WTC11 (cell line): Measurements from ENCODE around the gene FAM3C. TPM values are rescaled to one million over a fixed set of nuclear protein-coding genes. Genes with fewer than 3 reads are reported as not detected.

ENCODE experiments used
- ATAC-seq: fragments of 200-7000 bp; cut with Tn5 transposase; 2 replicates; pipeline ENCODE4 v1.10.0; 2021; ENCODE audit warnings: mild to moderate bottlenecking, moderate library complexity
- CTCF ChIA-PET: fragments of 300-600 bp; sonication (Branson Sonifier 250); formaldehyde crosslinking; loops from one replicate; lab custom pipeline; 2021; ENCODE audit warnings: antibody characterized with exemption; lab: Charles Lee
- POLR2A ChIA-PET: fragments of 350-600 bp; sonication (Branson Sonifier 250); formaldehyde crosslinking; loops from one replicate; lab custom pipeline; 2021; ENCODE audit warnings: antibody characterized with exemption; lab: Charles Lee
- DNase-seq: peaks from one replicate; pipeline ENCODE4 v3.0.0; 2021; ENCODE audit warnings: low spot score
- H3K27ac Mint-ChIP-seq: 2 replicates; pipeline ENCODE4 v1.8.0; 2021; ENCODE audit warnings: mixed read lengths
- H3K27me3 Mint-ChIP-seq: 2 replicates; pipeline ENCODE4 v1.8.0; 2021; ENCODE audit warnings: low read depth, mild to moderate bottlenecking, moderate library complexity, mixed read lengths
- H3K36me3 Mint-ChIP-seq: 2 replicates; pipeline ENCODE4 v1.8.0; 2021; ENCODE audit warnings: mixed read lengths
- H3K4me1 Mint-ChIP-seq: 2 replicates; pipeline ENCODE4 v1.8.0; 2022; ENCODE audit warnings: mixed read lengths
- H3K4me3 Mint-ChIP-seq: 2 replicates; pipeline ENCODE4 v1.8.0; 2021; ENCODE audit warnings: mild to moderate bottlenecking, moderate library complexity, mixed read lengths
- H3K9me3 Mint-ChIP-seq: 2 replicates; pipeline ENCODE4 v1.8.0; 2021; ENCODE audit warnings: mixed read lengths
- AFF4 ChIP-seq: sonication (generic); formaldehyde crosslinking; IDR thresholded peaks from 2 replicates; pipeline ENCODE4 v1.8.1; 2023; ENCODE audit warnings: mild to moderate bottlenecking, missing genetic modification reagents, borderline replicate concordance
- CREB1 ChIP-seq: sonication (generic); formaldehyde crosslinking; IDR thresholded peaks from 2 replicates; pipeline ENCODE4 v1.8.0; 2023; ENCODE audit warnings: mild to moderate bottlenecking, missing genetic modification reagents
- E2F5 ChIP-seq: sonication (generic); formaldehyde crosslinking; IDR thresholded peaks from 2 replicates; pipeline ENCODE4 v1.8.1; 2022; ENCODE audit warnings: mild to moderate bottlenecking, moderate library complexity, missing genetic modification reagents
- EMX1 ChIP-seq: fragments of 250-450 bp; sonication (Bioruptor Pico); IDR thresholded peaks from 2 replicates; pipeline ENCODE4 v1.8.0; 2021; ENCODE audit warnings: mild to moderate bottlenecking
- ESRRA ChIP-seq: sonication (generic); formaldehyde crosslinking; IDR thresholded peaks from 2 replicates; pipeline ENCODE4 v1.8.1; 2022; ENCODE audit warnings: mild to moderate bottlenecking, missing genetic modification reagents, borderline replicate concordance
- FOXK1 ChIP-seq: sonication (generic); formaldehyde crosslinking; IDR thresholded peaks from 2 replicates; pipeline ENCODE4 v1.8.0; 2022; ENCODE audit warnings: mild to moderate bottlenecking, moderate library complexity, missing genetic modification reagents
- JUN ChIP-seq: sonication (generic); formaldehyde crosslinking; IDR thresholded peaks from 2 replicates; pipeline ENCODE4 v1.8.0; 2023; ENCODE audit warnings: mild to moderate bottlenecking, missing genetic modification reagents
- MXD4 ChIP-seq: fragments of 250-450 bp; sonication (Bioruptor Pico); IDR thresholded peaks from 2 replicates; pipeline ENCODE4 v1.8.0; 2021; ENCODE audit warnings: mild to moderate bottlenecking, moderate library complexity, borderline replicate concordance
- NFE2L1 ChIP-seq: sonication (generic); formaldehyde crosslinking; IDR thresholded peaks from 2 replicates; pipeline ENCODE4 v1.8.1; 2023; ENCODE audit warnings: missing genetic modification reagents
- RELA ChIP-seq: sonication (generic); formaldehyde crosslinking; IDR thresholded peaks from 2 replicates; pipeline ENCODE4 v1.8.1; 2022; ENCODE audit warnings: missing genetic modification reagents, mild to moderate bottlenecking, borderline replicate concordance
- ZBTB43 ChIP-seq: sonication (generic); formaldehyde crosslinking; IDR thresholded peaks from 2 replicates; pipeline ENCODE4 v1.8.1; 2023; ENCODE audit warnings: mild to moderate bottlenecking, missing genetic modification reagents
- ZNF232 ChIP-seq: sonication (generic); formaldehyde crosslinking; IDR thresholded peaks from 2 replicates; pipeline ENCODE4 v1.8.0; 2022; ENCODE audit warnings: mild to moderate bottlenecking, missing genetic modification reagents
- ZNF423 ChIP-seq: fragments of 250-450 bp; sonication (Bioruptor Pico); IDR thresholded peaks from 2 replicates; pipeline ENCODE4 v2.1.2; 2022; ENCODE audit warnings: mild to moderate bottlenecking, moderate library complexity
- total RNA-seq: library from RNA; stranded (reverse); gene quantifications from 3 replicates; pipeline ENCODE4 v1.2.3, GENCODE V29; 2021
- TF ChIP-seq, protein P1 (sequence below): sonication (generic); formaldehyde crosslinking; IDR thresholded peaks from 2 replicates; pipeline ENCODE4 v1.8.0; 2022; ENCODE audit warnings: mild to moderate bottlenecking, missing genetic modification reagents
- TF ChIP-seq, protein P2 (sequence below): sonication (generic); formaldehyde crosslinking; IDR thresholded peaks from 2 replicates; pipeline ENCODE4 v1.8.1; 2023; ENCODE audit warnings: mild to moderate bottlenecking, moderate library complexity, missing genetic modification reagents
- TF ChIP-seq, protein P3 (sequence below): sonication (generic); formaldehyde crosslinking; IDR thresholded peaks from 2 replicates; pipeline ENCODE4 v1.8.0; 2023; ENCODE audit warnings: missing genetic modification reagents
- TF ChIP-seq, protein P4 (sequence below): sonication (generic); formaldehyde crosslinking; IDR thresholded peaks from 2 replicates; pipeline ENCODE4 v1.8.0; 2022; ENCODE audit warnings: mild to moderate bottlenecking, missing genetic modification reagents
- TF ChIP-seq, protein P5 (sequence below): sonication (generic); formaldehyde crosslinking; IDR thresholded peaks from 2 replicates; pipeline ENCODE4 v1.8.1; 2023; ENCODE audit warnings: mild to moderate bottlenecking, missing genetic modification reagents, moderate library complexity
- TF ChIP-seq, protein P6 (sequence below): sonication (generic); formaldehyde crosslinking; IDR thresholded peaks from 2 replicates; pipeline ENCODE4 v1.8.0; 2023; ENCODE audit warnings: missing genetic modification reagents, mild to moderate bottlenecking, borderline replicate concordance

Gene FAM3C
- total RNA-seq, 1 experiment from 2014 or later, result 65.7 TPM

GRCh38 chr7:121323515-121324302, 72.4 kb downstream of the FAM3C start:
- Mint-ChIP-seq H3K4me3 (no peak overlapping the region), H3K27me3 (peaks cover 18% of the 10 kb centered on the region)
- no peak for DNase-seq
- ChIA-PET POLR2A (no interaction called here), CTCF (no interaction called here)
- TF ChIP-seq, protein P1, sequence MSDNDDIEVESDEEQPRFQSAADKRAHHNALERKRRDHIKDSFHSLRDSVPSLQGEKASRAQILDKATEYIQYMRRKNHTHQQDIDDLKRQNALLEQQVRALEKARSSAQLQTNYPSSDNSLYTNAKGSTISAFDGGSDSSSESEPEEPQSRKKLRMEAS, result no peak
- TF ChIP-seq ZBTB43 (CRISPR knock-in tag), result no peak
- no peak for TF ChIP-seq EMX1
- no peak for TF ChIP-seq ZNF423
- TF ChIP-seq JUN (CRISPR knock-in tag), result no peak
- no peak for TF ChIP-seq ZNF232
- TF ChIP-seq, protein P2, sequence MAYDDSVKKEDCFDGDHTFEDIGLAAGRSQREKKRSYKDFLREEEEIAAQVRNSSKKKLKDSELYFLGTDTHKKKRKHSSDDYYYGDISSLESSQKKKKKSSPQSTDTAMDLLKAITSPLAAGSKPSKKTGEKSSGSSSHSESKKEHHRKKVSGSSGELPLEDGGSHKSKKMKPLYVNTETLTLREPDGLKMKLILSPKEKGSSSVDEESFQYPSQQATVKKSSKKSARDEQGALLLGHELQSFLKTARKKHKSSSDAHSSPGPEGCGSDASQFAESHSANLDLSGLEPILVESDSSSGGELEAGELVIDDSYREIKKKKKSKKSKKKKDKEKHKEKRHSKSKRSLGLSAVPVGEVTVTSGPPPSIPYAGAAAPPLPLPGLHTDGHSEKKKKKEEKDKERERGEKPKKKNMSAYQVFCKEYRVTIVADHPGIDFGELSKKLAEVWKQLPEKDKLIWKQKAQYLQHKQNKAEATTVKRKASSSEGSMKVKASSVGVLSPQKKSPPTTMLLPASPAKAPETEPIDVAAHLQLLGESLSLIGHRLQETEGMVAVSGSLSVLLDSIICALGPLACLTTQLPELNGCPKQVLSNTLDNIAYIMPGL (CRISPR knock-in tag), result no peak
- TF ChIP-seq, all 79 proteins: peak for 0
- H3K36me3 Mint-ChIP-seq, result no peaks in the 10 kb centered on the region
- ATAC-seq, result no peak
- H3K27ac Mint-ChIP-seq, result no peak overlapping the region
- no peaks in the 10 kb centered on the region for H3K9me3 Mint-ChIP-seq
- H3K4me1 Mint-ChIP-seq, result no peaks in the 10 kb centered on the region

GRCh38 chr7:121322460-121322859, 73.6 kb downstream of the FAM3C start:
- POLR2A ChIA-PET, result no interaction called here
- Mint-ChIP-seq H3K27ac (no peak overlapping the region), H3K4me1 (no peaks in the 10 kb centered on the region), H3K36me3 (no peaks in the 10 kb centered on the region), H3K9me3 (no peaks in the 10 kb centered on the region), H3K4me3 (no peak overlapping the region), H3K27me3 (peaks cover 5% of the 10 kb centered on the region)
- TF ChIP-seq, protein P3, sequence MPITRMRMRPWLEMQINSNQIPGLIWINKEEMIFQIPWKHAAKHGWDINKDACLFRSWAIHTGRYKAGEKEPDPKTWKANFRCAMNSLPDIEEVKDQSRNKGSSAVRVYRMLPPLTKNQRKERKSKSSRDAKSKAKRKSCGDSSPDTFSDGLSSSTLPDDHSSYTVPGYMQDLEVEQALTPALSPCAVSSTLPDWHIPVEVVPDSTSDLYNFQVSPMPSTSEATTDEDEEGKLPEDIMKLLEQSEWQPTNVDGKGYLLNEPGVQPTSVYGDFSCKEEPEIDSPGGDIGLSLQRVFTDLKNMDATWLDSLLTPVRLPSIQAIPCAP (CRISPR knock-in tag), result no peak
- TF ChIP-seq ESRRA (CRISPR knock-in tag), result no peak
- TF ChIP-seq, protein P4, sequence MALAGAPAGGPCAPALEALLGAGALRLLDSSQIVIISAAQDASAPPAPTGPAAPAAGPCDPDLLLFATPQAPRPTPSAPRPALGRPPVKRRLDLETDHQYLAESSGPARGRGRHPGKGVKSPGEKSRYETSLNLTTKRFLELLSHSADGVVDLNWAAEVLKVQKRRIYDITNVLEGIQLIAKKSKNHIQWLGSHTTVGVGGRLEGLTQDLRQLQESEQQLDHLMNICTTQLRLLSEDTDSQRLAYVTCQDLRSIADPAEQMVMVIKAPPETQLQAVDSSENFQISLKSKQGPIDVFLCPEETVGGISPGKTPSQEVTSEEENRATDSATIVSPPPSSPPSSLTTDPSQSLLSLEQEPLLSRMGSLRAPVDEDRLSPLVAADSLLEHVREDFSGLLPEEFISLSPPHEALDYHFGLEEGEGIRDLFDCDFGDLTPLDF (CRISPR knock-in tag), result no peak
- no peak for TF ChIP-seq MXD4 (CRISPR knock-in tag)
- TF ChIP-seq, protein P5, sequence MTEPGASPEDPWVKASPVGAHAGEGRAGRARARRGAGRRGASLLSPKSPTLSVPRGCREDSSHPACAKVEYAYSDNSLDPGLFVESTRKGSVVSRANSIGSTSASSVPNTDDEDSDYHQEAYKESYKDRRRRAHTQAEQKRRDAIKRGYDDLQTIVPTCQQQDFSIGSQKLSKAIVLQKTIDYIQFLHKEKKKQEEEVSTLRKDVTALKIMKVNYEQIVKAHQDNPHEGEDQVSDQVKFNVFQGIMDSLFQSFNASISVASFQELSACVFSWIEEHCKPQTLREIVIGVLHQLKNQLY (CRISPR knock-in tag), result no peak
- TF ChIP-seq AFF4 (CRISPR knock-in tag), result no peak
- no peak for TF ChIP-seq RELA (CRISPR knock-in tag)
- TF ChIP-seq FOXK1 (CRISPR knock-in tag), result no peak
- TF ChIP-seq, protein P6, sequence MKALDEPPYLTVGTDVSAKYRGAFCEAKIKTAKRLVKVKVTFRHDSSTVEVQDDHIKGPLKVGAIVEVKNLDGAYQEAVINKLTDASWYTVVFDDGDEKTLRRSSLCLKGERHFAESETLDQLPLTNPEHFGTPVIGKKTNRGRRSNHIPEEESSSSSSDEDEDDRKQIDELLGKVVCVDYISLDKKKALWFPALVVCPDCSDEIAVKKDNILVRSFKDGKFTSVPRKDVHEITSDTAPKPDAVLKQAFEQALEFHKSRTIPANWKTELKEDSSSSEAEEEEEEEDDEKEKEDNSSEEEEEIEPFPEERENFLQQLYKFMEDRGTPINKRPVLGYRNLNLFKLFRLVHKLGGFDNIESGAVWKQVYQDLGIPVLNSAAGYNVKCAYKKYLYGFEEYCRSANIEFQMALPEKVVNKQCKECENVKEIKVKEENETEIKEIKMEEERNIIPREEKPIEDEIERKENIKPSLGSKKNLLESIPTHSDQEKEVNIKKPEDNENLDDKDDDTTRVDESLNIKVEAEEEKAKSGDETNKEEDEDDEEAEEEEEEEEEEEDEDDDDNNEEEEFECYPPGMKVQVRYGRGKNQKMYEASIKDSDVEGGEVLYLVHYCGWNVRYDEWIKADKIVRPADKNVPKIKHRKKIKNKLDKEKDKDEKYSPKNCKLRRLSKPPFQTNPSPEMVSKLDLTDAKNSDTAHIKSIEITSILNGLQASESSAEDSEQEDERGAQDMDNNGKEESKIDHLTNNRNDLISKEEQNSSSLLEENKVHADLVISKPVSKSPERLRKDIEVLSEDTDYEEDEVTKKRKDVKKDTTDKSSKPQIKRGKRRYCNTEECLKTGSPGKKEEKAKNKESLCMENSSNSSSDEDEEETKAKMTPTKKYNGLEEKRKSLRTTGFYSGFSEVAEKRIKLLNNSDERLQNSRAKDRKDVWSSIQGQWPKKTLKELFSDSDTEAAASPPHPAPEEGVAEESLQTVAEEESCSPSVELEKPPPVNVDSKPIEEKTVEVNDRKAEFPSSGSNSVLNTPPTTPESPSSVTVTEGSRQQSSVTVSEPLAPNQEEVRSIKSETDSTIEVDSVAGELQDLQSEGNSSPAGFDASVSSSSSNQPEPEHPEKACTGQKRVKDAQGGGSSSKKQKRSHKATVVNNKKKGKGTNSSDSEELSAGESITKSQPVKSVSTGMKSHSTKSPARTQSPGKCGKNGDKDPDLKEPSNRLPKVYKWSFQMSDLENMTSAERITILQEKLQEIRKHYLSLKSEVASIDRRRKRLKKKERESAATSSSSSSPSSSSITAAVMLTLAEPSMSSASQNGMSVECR, result no peak
- no peak for TF ChIP-seq E2F5
- TF ChIP-seq NFE2L1, result no peak
- no peak for TF ChIP-seq CREB1
- CTCF ChIA-PET, result no interaction called here
- DNase-seq, result no peak
- ATAC-seq, result no peak
